H9 (cell line): Measurements from ENCODE around the gene ZNF423. TPM values are rescaled to one million over a fixed set of nuclear protein-coding genes. Genes with fewer than 3 reads are reported as not detected.
A peak's percentile ranks its signal among the peaks of the same experiment; 100 is the strongest.

Source experiments
- DNase-seq: peaks from one replicate; pipeline ENCODE4 v3.0.0-alpha.2; 2017
- H2AFZ ChIP-seq: one replicate; pipeline ENCODE4 v1.6.1; 2013; ENCODE audit warnings: mild to moderate bottlenecking, low read length, control low read depth, moderate library complexity
- H2AK5ac ChIP-seq: 2 replicates; pipeline ENCODE4 v1.6.1; 2013; ENCODE audit warnings: low read length, control low read depth, mixed read lengths; ENCODE audit not compliant: insufficient read length
- H2BK120ac ChIP-seq: one replicate; pipeline ENCODE4 v1.6.1; 2013; ENCODE audit warnings: low read depth, mild to moderate bottlenecking, low read length, control low read depth, inconsistent platforms; ENCODE audit not compliant: poor library complexity, severe bottlenecking
- H2BK12ac ChIP-seq: 2 replicates; pipeline ENCODE4 v1.6.1; 2013; ENCODE audit warnings: low read length, control low read depth, mixed read lengths, low read depth; ENCODE audit not compliant: insufficient read length
- H2BK15ac ChIP-seq: 2 replicates; pipeline ENCODE4 v1.6.1; 2013; ENCODE audit warnings: low read depth, low read length, control low read depth
- H2BK20ac ChIP-seq: one replicate; pipeline ENCODE4 v1.6.1; 2013; ENCODE audit warnings: low read depth, mild to moderate bottlenecking, low read length, control low read depth, inconsistent platforms; ENCODE audit not compliant: poor library complexity, severe bottlenecking
- H2BK5ac ChIP-seq: 2 replicates; pipeline ENCODE4 v1.6.1; 2013; ENCODE audit warnings: low read length, control low read depth, mixed read lengths; ENCODE audit not compliant: insufficient read length
- H3K14ac ChIP-seq: 2 replicates; pipeline ENCODE4 v1.6.1; 2013; ENCODE audit warnings: low read length, control low read depth; ENCODE audit not compliant: insufficient read depth
- H3K18ac ChIP-seq: 2 replicates; pipeline ENCODE4 v1.6.1; 2013; ENCODE audit warnings: low read depth, mild to moderate bottlenecking, mixed read lengths, low read length, control low read depth; ENCODE audit not compliant: insufficient read length
- H3K23ac ChIP-seq: 2 replicates; pipeline ENCODE4 v1.6.1; 2013; ENCODE audit warnings: low read length, control low read depth, mixed read lengths, low read depth; ENCODE audit not compliant: insufficient read length
- H3K23me2 ChIP-seq: 2 replicates; pipeline ENCODE4 v1.6.1; 2013; ENCODE audit warnings: low read depth, mild to moderate bottlenecking, mixed read lengths, low read length, control low read depth; ENCODE audit not compliant: insufficient read length, poor library complexity, severe bottlenecking
- H3K27ac ChIP-seq: 2 replicates; pipeline ENCODE4 v1.5.1; 2013; ENCODE audit warnings: low read length, control low read depth, mixed read lengths, low read depth; ENCODE audit not compliant: insufficient read length
- H3K27me3 ChIP-seq: 2 replicates; pipeline ENCODE4 v1.6.1; 2013; ENCODE audit warnings: low read length, control low read depth, inconsistent platforms; ENCODE audit not compliant: insufficient read depth
- H3K4ac ChIP-seq: 2 replicates; pipeline ENCODE4 v1.6.1; 2013; ENCODE audit warnings: low read depth, mild to moderate bottlenecking, control low read depth, inconsistent platforms, low read length, moderate library complexity
- H3K4me1 ChIP-seq: 2 replicates; pipeline ENCODE4 v1.6.1; 2013; ENCODE audit warnings: low read length, control low read depth, inconsistent platforms; ENCODE audit not compliant: insufficient read depth
- H3K4me2 ChIP-seq: 2 replicates; pipeline ENCODE4 v1.6.1; 2013; ENCODE audit warnings: low read length, control low read depth, mixed read lengths; ENCODE audit not compliant: insufficient read length, insufficient read depth
- H3K56ac ChIP-seq: 2 replicates; pipeline ENCODE4 v1.6.1; 2013; ENCODE audit warnings: low read depth, mild to moderate bottlenecking, mixed read lengths, low read length, control low read depth; ENCODE audit not compliant: insufficient read length
- H3K79me1 ChIP-seq: 2 replicates; pipeline ENCODE4 v1.6.1; 2013; ENCODE audit warnings: low read depth, mild to moderate bottlenecking, moderate library complexity, low read length, control low read depth, inconsistent platforms; ENCODE audit not compliant: insufficient read depth, poor library complexity, severe bottlenecking
- H3K79me2 ChIP-seq: 2 replicates; pipeline ENCODE4 v1.6.1; 2013; ENCODE audit warnings: low read length, control low read depth, inconsistent platforms; ENCODE audit not compliant: insufficient read depth
- H3K9ac ChIP-seq: 2 replicates; pipeline ENCODE4 v1.6.1; 2013; ENCODE audit warnings: low read length, control low read depth, mixed read lengths; ENCODE audit not compliant: insufficient read length; ENCODE audit errors: extremely low read depth
- H3K9me3 ChIP-seq: one replicate; pipeline ENCODE4 v1.6.1; 2013; ENCODE audit warnings: low read depth, low read length, inconsistent platforms; ENCODE audit not compliant: control insufficient read depth
- H3T11ph ChIP-seq: one replicate; pipeline ENCODE4 v1.6.1; 2013; ENCODE audit warnings: mild to moderate bottlenecking, low read length, control low read depth, inconsistent platforms
- H4K20me1 ChIP-seq: one replicate; pipeline ENCODE4 v1.6.1; 2013; ENCODE audit not compliant: control insufficient read depth, insufficient read length, insufficient read depth
- H4K5ac ChIP-seq: 2 replicates; pipeline ENCODE4 v1.6.1; 2013; ENCODE audit warnings: low read depth, mild to moderate bottlenecking, mixed read lengths, low read length, control low read depth; ENCODE audit not compliant: insufficient read length
- H4K8ac ChIP-seq: replicated peaks from 2 replicates; pipeline ENCODE4 v1.6.1; 2013; ENCODE audit warnings: low read length, control low read depth, mixed read lengths, low read depth; ENCODE audit not compliant: insufficient read length
- H4K91ac ChIP-seq: 2 replicates; pipeline ENCODE4 v1.6.1; 2013; ENCODE audit warnings: low read depth, mild to moderate bottlenecking, moderate library complexity, mixed read lengths, low read length, control low read depth; ENCODE audit not compliant: insufficient read length
- H3K27ac Mint-ChIP-seq, 3 experiments: 2 replicates in 2 of 3; 3 replicates in 1 of 3; pipeline ENCODE4 v1.8.0; 2020 to 2021; ENCODE audit warnings: mixed read lengths in 3 of 3, mild to moderate bottlenecking in 1 of 3, moderate library complexity in 1 of 3
- H3K27me3 Mint-ChIP-seq: 2 replicates; pipeline ENCODE4 v1.8.0; 2021; ENCODE audit warnings: low read depth, mild to moderate bottlenecking, moderate library complexity, mixed read lengths
- H3K36me3 Mint-ChIP-seq, 3 experiments: 2 replicates in 2 of 3; 3 replicates in 1 of 3; pipeline ENCODE4 v1.8.0; 2020 to 2021; ENCODE audit warnings: low read depth in 3 of 3, mixed read lengths in 3 of 3; ENCODE audit not compliant: insufficient read depth in 1 of 3
- H3K4me1 Mint-ChIP-seq, 2 experiments: 2 replicates each; pipeline ENCODE4 v1.8.0; 2020; ENCODE audit warnings: mixed read lengths in 2 of 2
- H3K4me3 Mint-ChIP-seq, 2 experiments: 2 replicates in 1 of 2; 3 replicates in 1 of 2; pipeline ENCODE4 v1.8.0; 2020 to 2021; ENCODE audit warnings: mild to moderate bottlenecking in 2 of 2, mixed read lengths in 2 of 2, moderate library complexity in 1 of 2
- H3K9me3 Mint-ChIP-seq, 2 experiments: 2 replicates in 1 of 2; 3 replicates in 1 of 2; pipeline ENCODE4 v1.8.0; 2020; ENCODE audit warnings: mild to moderate bottlenecking in 2 of 2, mixed read lengths in 2 of 2, moderate library complexity in 1 of 2
- CTCF ChIP-seq: fragments of 200-600 bp; sonication (generic); conservative IDR thresholded peaks from 3 replicates; pipeline ENCODE4 v1.8.0; 2021; ENCODE audit warnings: antibody characterized with exemption, mild to moderate bottlenecking
- WGBS: extraction: QIAGEN DNeasy Blood & Tissue Kit; methylation state at CpG from one replicate; pipeline ENCODE4 v1.1.7; 2013; ENCODE audit warnings: missing lambda C conversion rate, low lambda C conversion rate, mixed read lengths; ENCODE audit not compliant: insufficient read length; ENCODE audit errors: extremely low coverage; 5-methylcytosine and 5-hydroxymethylcytosine counted together
- total RNA-seq: library from RNA; stranded (reverse); gene quantifications from 2 replicates; pipeline ENCODE4 v1.2.1, GENCODE V29; 2021

ZNF423 gene
- total RNA-seq, 1 experiment from 2014 or later = 51.5 TPM

DNA sequence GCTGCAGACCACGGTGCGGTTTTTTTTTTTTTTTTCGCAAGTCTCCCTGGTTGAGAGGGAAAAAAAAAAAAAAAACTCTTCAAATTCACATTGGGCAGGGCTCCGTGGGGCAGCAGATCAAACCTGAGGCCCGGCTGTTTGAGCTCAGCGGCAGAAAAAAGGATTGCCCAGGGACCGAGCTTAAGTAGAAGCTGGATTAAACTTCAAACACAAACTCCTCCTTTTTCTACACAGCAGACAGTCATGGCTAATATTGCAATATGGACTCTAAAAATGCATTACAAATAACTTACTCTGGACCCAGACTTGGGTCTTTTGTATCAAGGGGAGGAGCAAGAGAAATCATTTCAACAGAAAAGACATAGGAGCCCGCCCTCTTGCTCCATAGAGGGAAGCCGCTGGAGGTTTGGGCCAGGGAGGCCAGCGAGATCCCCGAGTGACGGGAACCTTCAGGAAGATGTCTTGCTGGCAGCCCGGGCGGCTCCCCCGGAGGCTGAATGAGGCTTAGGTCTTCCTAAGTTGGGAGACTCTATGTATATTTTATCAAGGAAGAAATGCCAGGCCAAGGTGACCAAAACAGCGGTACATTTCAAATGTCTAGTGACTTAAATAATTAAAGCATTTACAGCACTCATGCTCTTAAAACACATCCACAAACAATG lies 167.7 kb downstream of the ZNF423 start:
- H3K27ac Mint-ChIP-seq = 0 out of 7 replicates have a peak overlapping the region, but pooled peaks of 1 of the 3 experiments have one; percentile 23

More for the DNA sequence above, 167.7 kb downstream of the ZNF423 start:
- Histone ChIP-seq H2AFZ (no peak overlapping the region), H3K79me1 (no peaks in the 10 kb centered on the region), H3K18ac (no peak overlapping the region), H3K4me1 (no peaks in the 10 kb centered on the region), H2AK5ac (no peak overlapping the region), H3K27me3 (no peaks in the 10 kb centered on the region), H3K4ac (no peak overlapping the region), H4K20me1 (no peaks in the 10 kb centered on the region), H3K23ac (no peak overlapping the region), H4K91ac (no peak overlapping the region), H3K9me3 (no peaks in the 10 kb centered on the region), H3K4me2 (no peak overlapping the region), H2BK15ac (no peak overlapping the region), H4K8ac (no peak overlapping the region), H3K79me2 (no peaks in the 10 kb centered on the region), H4K5ac (no peak overlapping the region), H2BK120ac (no peak overlapping the region), H2BK20ac (no peak overlapping the region), H3K9ac (no peak overlapping the region), H3K14ac (no peak overlapping the region), H3K56ac (no peak overlapping the region), H3K23me2 (no peaks in the 10 kb centered on the region), H2BK5ac (no peak overlapping the region), H3K27ac (no peak overlapping the region), H3T11ph (no peak overlapping the region), H2BK12ac (no peak overlapping the region)
- Mint-ChIP-seq H3K4me3 (no peak overlapping the region), H3K27me3 (no peaks in the 10 kb centered on the region; the same call in 1 of the 2 replicates), H3K36me3 (peaks cover 0 to 18% (median 4%) of the 10 kb centered on the region in 3 experiments; a peak in 4 of 7 replicates), H3K9me3 (no peaks in the 10 kb centered on the region), H3K4me1 (peaks cover 24 to 26% of the 10 kb centered on the region in 2 experiments)
- peak; percentile 51 for DNase-seq
- peak; percentile 47; the same call in 2 of the 3 replicates for TF ChIP-seq CTCF
- no CpG with 5 or more reads among the region's 16 CpGs for WGBS
